Activated CD4-positive, alpha-beta T cell treated with anti-CD3 and anti-CD28 coated beads, Interleukin-2, amount 50 U/mL, for 16 hours (primary cell): ENCODE results near the gene STK35.

ENCODE experiments used
- DNase-seq: peaks from one replicate; pipeline ENCODE4 v3.0.0-alpha.2; 2020

Gene STK35

GRCh38 chr20:2137552-2138201, 36.0 kb downstream of the STK35 start:
- DNase-seq = no peak

DNA sequence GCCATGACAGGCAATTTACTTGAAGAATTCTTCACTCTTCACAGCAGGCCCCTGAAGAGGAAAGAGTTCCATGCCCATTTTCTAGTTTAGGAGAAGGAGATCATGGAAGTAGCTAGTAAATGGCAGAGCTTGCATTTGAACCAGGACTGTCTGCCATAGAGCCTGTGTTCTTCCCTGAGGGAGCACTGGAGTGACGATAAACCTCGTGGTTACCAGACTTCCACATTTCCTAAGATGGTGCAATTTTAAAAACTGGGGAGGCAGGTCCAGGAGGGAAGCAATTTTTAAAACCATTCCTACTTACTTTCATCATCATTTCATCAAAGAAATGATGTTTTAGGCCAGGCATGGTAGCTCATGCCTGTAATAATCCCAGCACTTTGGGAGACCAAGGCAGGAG, 36.8 kb downstream of the STK35 start:
- no peak for DNase-seq

DNA sequence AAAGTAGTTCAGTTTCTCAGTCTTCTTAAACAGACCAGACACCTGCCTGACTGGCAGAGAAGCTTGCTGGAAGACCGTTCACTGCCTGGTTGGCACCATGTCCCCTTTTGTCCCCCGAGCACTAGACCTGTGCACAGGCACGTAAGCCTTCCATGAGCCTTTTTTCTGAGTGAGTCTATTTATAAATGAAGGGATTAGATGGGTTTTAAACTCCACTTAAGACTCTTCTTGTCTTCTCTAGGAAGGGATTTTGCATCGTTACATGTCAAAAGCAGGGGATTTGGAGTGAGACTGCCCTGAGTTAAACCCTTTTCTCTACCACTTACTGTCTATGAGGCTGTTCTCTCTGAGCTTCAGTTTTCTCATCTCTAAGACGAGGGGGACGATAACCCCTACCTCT, 37.6 kb downstream of the STK35 start:
- DNase-seq = no peak

- no peak for DNase-seq
Observed at GRCh38 chr20:2139736-2140135, 38.1 kb downstream of the STK35 start.

- no peak for DNase-seq
Observed at GRCh38 chr20:2140561-2140960, 38.9 kb downstream of the STK35 start.

GRCh38 chr20:2141600-2142575, 40.3 kb downstream of the STK35 start:
- peak; percentile 16 for DNase-seq

DNA sequence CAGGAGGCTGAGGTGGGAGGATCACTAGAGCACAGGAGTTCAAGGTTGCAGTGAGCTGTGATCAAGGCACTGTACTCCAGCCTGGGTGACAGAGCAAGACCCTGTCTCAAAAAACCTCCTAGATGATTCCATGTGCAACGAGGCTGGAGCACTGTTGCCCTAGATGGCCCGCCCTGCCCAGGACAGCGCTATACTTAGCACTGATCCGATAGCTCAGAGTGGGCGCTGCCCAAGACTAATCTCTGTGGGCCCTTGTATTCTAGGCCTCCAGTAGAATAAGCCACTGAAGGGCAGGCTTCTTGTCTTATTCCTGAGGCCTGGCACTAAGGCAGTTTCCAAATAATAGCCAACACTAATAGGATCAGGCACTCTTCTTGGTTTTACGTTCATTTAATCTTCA, 41.0 kb downstream of the STK35 start:
- no peak for DNase-seq

DNA sequence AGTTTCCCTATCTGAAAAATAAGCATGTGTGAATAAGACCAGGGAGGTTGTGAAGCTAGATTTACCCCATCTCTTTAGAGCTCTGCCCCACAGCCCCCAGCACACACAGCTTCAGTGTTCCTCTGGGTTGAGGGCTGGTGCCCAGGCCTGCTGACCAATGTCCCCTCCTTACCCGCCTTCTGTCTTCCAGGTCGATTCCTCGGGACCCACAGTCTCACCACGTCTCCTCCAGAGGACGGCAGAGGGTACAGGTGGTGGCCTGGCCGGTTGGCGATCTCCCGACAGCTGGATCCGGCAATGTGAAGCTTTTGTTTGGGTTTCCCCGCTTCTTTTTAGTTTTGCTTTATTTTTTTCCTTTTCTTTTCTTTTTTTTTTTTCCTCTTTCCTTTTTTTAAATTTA, 42.0 kb downstream of the STK35 start:
- no peak for DNase-seq

GRCh38 chr20:2144850-2145249, 43.2 kb downstream of the STK35 start:
- no peak for DNase-seq

DNA sequence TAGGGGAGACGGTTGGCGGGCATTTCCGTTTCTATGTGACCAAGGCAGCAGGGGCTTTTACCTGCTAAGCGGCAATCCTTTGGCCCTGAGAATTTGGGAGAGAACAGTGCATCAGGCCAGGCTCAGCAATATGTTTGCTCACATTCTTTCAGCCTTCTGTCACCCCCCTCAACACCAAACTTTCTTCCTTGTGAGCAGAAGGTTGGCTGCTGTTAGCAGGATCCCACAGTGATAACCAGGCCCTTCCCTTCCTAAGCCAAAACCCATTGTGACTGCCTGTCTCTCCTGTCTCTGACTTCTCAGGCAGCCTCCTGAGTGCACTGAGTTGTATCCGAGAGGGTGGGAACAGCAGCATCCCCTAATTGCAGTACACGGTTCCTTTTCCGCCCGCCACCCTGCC, 43.7 kb downstream of the STK35 start:
- no peak for DNase-seq

DNA sequence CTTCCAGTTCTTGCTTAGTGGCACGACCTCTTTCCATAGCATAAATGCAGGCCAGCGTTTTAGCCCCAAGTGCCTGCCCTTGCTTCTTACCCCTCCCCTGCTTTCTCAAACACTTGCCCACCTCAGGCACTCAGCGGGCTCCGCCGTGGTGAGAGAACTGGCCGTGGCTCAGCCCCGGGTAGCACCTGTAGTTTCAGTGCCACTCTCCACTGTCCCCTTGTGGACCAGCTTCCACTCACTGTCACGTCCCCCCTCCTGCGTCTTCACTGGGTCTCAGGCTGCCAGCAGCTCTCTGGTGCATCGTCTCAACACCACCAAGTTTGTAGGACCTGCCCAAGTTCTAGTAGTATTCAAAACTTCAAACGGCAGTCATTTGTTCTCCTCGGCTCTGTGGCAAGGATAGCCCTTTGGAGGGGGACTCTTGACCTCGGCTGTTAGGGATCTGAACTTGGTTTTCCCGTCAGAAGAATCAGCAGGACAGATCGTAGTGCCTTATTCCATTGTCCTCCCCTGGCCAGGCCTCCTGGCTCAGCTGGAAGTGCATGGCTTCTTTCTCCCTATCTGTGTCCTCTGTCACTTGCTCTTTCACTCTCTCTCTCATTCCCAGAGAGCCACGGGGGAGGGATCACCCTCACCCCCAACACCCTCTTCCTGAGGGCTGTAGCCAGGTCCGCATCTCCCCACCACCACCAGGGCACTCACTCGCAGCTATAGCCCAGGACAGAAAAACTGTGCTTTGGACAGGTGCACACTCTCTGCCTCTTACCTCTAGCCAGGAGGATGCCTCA, 44.6 kb downstream of the STK35 start:
- no peak for DNase-seq

- DNase-seq = no peak
Observed at GRCh38 chr20:2149507-2149906, 47.9 kb downstream of the STK35 start.

DNA sequence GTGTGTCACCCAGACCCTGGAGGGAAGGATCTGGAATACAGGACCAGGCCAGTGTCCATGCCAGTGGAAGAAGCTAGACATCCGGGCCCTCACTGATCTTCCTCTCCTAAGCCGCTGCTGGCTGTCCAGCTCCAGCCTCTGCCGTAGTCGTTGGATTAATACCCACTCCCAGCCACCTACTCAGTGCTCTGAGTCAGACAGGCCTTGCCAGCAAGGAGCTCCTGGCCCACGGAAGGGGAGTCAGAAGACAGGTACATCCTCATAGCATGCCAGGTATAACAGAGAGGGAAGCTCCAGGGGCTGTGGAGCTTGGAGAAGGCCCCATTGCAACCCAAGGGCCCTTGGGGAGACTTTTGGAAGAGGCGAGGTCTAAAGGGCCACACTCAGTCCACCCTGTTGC, 49.0 kb downstream of the STK35 start:
- no peak for DNase-seq

DNA sequence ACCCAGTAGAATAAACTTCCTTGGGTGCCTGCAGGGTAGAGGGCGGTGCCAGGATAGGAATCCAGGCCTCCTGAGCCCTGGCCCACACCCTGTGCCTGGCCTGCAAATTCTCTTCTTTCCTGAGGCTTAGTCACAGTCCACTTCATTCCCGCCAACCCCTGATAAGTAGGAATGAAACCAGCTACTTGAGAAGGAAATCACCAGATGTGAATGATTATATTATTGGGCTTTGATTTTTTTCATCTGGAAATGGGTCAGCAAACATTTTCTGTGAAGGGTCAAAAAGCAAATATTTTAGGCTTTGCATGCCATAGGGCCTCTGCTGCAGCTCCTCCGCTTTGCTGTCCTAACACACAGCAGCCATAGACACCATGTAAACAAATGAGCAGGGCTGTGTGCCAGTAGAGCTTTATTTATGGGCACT, 50.2 kb downstream of the STK35 start:
- DNase-seq = no peak

DNA sequence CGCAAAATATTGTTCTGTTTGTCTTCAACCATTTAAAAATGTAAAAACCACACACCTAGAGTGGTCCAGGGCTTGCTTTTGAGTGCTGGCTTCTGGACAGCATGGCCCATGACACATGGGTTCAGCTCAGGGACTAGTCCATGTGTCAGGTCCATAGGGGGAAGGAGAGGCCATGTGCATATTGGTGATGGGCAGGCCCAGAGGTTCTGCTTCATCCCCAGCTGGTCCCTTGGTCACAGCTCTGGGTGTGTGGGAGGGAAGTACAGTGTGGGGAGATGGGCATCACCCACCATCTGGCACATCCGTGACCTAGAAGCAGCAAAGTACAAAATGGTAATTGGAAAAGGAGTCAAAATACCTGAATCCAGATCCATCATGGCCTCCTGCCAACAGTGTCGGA, 50.7 kb downstream of the STK35 start:
- DNase-seq = no peak

GRCh38 chr20:2153326-2153725, 51.7 kb downstream of the STK35 start:
- no peak for DNase-seq

DNA sequence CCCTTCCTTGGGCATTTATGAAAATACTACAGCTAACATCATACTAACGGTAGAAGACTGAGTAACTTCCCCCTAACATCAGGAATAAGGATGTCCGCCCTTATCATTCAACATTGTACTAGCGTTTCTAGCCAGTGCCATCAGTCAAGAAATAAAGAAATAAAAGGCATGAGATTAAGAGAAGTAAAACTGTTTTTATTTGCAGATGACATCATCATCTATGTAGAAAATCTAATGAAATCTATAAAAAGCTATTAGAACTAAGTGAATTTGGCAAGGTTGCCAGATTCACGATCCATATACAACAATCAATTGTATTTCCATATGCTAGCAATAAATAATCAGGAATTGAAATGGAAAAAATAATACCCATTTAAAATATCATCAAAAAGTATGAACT, 54.6 kb downstream of the STK35 start:
- DNase-seq = no peak

- no peak for DNase-seq
Observed at GRCh38 chr20:2156666-2157624, 55.3 kb downstream of the STK35 start.

DNA sequence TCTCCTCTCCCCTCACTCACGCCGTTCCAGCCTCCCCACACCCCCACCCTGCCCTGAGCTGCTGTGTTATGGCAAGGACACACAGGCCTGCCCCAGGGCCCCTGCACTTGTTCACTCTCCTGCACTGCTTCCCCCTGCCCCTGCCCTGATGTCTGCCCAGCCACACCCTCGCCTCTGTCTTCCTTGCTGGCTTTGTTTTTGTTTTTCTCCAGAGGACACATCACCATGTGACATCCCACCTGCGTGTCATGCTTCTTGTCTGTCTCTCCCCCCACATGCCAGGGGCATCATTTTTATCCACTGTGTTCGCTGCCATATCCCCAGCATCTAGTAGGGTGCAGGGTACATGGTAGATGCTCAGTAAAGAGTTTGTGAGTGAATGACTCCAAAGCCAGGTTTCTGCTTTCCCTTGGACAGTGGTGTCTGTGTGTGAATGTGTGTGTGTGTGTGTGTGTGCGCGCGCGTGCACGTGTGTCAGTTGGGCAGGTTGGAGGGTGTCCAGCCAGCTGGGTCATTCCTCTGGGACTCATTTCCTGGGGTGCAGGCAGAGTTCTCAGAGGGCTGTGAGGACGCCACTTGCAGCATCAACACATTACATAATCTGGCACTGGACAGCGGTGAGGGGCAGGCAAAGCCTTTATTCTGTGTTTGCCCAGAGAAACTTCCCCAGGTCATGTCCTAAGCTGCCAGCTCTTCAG, 60.6 kb downstream of the STK35 start:
- DNase-seq = no peak

GRCh38 chr20:2162823-2163166, 61.2 kb downstream of the STK35 start:
- DNase-seq = no peak

- DNase-seq = no peak
Observed at GRCh38 chr20:2163312-2163711, 61.7 kb downstream of the STK35 start.

DNA sequence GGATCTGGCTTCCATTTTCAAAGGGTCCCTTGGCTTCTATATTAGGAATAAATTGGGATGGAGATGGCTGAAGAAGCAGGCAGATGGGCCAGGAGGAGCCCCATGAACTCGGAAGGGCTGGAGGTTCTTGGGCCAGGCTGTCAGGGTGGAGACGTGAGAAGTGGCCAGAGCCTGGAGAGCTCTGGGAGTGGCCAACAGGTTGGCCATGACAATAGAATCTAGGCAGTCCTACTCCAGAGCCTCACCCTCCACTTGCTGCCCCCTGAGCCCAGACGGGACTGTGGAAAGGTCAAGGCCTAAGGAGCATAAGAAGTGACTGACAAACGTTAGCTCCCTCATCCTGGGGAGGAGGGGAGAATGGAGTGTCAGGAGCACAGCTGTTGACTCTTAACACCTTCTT, 62.1 kb downstream of the STK35 start:
- DNase-seq = no peak
